K562 (cell line): ENCODE measurements around the gene IGSF3. TPM values are rescaled to one million over a fixed set of nuclear protein-coding genes. Genes with fewer than 3 reads are reported as not detected.

ENCODE experiments used
- ATAC-seq: fragments of 200-7000 bp; cut with Tn5 transposase; 3 replicates; pipeline ENCODE4 v1.9.1; 2020; ENCODE audit warnings: moderate library complexity
- BruUV-seq: library from RNA; stranded (reverse); fragments of 400-500 nt; replicated peaks from 2 replicates; lab custom pipeline; 2021; lab: Mats Ljungman, UMichigan
- CTCF ChIA-PET: fragments of 300-600 bp; formaldehyde crosslinking; extraction: SDS; loops from one replicate; lab custom pipeline; 2021; ENCODE audit warnings: low intra/inter-chr PET ratio; lab: Yijun Ruan, JAX
- POLR2A ChIA-PET: fragments of 300-600, 350-650 bp; sonication (Branson Sonifier 250); formaldehyde crosslinking; extraction: SDS; loops from one replicate; lab custom pipeline; 2021; ENCODE audit warnings: antibody characterized with exemption, inconsistent platforms; lab: Yijun Ruan, JAX
- DNase-seq, 4 experiments: peaks; one replicate each; pipeline versions ENCODE4 v3.0.0 to v3.0.0-alpha.2; 2011 to 2018; ENCODE audit warnings: low spot score in 3 of 4, mixed read lengths in 3 of 4; ENCODE audit errors: extremely low read depth in 1 of 4
- FAIRE-seq: peaks from 2 replicates; lab custom pipeline; 2011; peaks lifted over from hg19 to GRCh38; lab: Jason Lieb, UNC
- H2AFZ ChIP-seq: 2 replicates; pipeline ENCODE4 v1.6.0; 2011; ENCODE audit warnings: low read depth, low read length, control low read depth, inconsistent platforms
- H3K27ac ChIP-seq: fragments of 200-600 bp; 3 replicates; pipeline ENCODE4 v1.8.0; 2011; ENCODE audit warnings: low read depth, mild to moderate bottlenecking, control low read depth, inconsistent platforms, low read length, moderate library complexity, mixed read lengths; ENCODE audit errors: extremely low read depth
- H3K27me3 ChIP-seq, 2 experiments: fragments of 300-600 bp in 1 of 2; 2 replicates in 1 of 2; 3 replicates in 1 of 2; pipeline versions ENCODE4 v1.6.0 to v1.8.0; 2011; ENCODE audit warnings: inconsistent platforms in 2 of 2, low read length in 2 of 2, mild to moderate bottlenecking in 1 of 2, mixed read lengths in 1 of 2, moderate library complexity in 1 of 2; ENCODE audit not compliant: control insufficient read depth in 2 of 2, insufficient read depth in 2 of 2
- H3K36me3 ChIP-seq: fragments of 300-600 bp; 3 replicates; pipeline ENCODE4 v1.8.0; 2011; ENCODE audit warnings: mild to moderate bottlenecking, low read length, inconsistent platforms; ENCODE audit not compliant: control insufficient read depth, insufficient read depth
- H3K4me1 ChIP-seq, 2 experiments: fragments of 200-600 bp in 1 of 2; replicated peaks in 1 of 2; 2 replicates in 1 of 2; 3 replicates in 1 of 2; pipeline versions ENCODE4 v1.5.1 to v1.8.0; 2011; ENCODE audit warnings: inconsistent platforms in 2 of 2, low read length in 2 of 2, mild to moderate bottlenecking in 1 of 2, mixed read lengths in 1 of 2, moderate library complexity in 1 of 2; ENCODE audit not compliant: control insufficient read depth in 2 of 2, insufficient read depth in 2 of 2
- H3K4me2 ChIP-seq: 2 replicates; pipeline ENCODE4 v1.6.1; 2011; ENCODE audit warnings: low read length, control low read depth, inconsistent platforms, mixed read lengths; ENCODE audit not compliant: insufficient read depth
- H3K4me3 ChIP-seq: fragments of 200-600 bp; sonication (generic), shearing (Covaris generic); 2 replicates; pipeline ENCODE4 v1.5.1; 2016; ENCODE audit warnings: control low read depth, inconsistent platforms
- H3K79me2 ChIP-seq: fragments of 200-600 bp; 3 replicates; pipeline ENCODE4 v1.8.0; 2011; ENCODE audit warnings: low read length, inconsistent platforms; ENCODE audit not compliant: control insufficient read depth, insufficient read depth
- H3K9ac ChIP-seq, 2 experiments: 2 replicates each; pipeline versions ENCODE4 v1.6.0 to v1.6.1; 2011; ENCODE audit warnings: low read depth in 2 of 2, low read length in 2 of 2, control low read depth in 1 of 2, inconsistent platforms in 1 of 2, mild to moderate bottlenecking in 1 of 2, mixed read lengths in 1 of 2; ENCODE audit not compliant: insufficient read depth in 1 of 2
- H3K9me1 ChIP-seq: one replicate; pipeline ENCODE4 v1.6.0; 2011; ENCODE audit warnings: inconsistent platforms, mild to moderate bottlenecking, low read length, moderate library complexity; ENCODE audit not compliant: control insufficient read depth, insufficient read depth
- H3K9me3 ChIP-seq: replicated peaks from 2 replicates; pipeline ENCODE4 v1.5.1; 2011; ENCODE audit warnings: low read depth, low read length, inconsistent platforms; ENCODE audit not compliant: control insufficient read depth, insufficient read depth
- H4K20me1 ChIP-seq: replicated peaks from 2 replicates; pipeline ENCODE4 v1.6.1; 2011; ENCODE audit warnings: low read length, inconsistent platforms, mixed read lengths; ENCODE audit not compliant: control insufficient read depth, insufficient read depth
- CEBPB ChIP-seq: fragments of 450-650 bp; IDR thresholded peaks from 2 replicates; pipeline ENCODE4 v1.6.1; 2016; ENCODE audit warnings: missing genetic modification characterization, missing compliant biosample characterization
- CREB1 ChIP-seq, 2 experiments: sonication (generic) in 1 of 2; formaldehyde crosslinking in 1 of 2; IDR thresholded peaks; 2 replicates each; pipeline versions ENCODE4 v1.6.1 to v1.8.0; 2012 to 2022; ENCODE audit warnings: inconsistent platforms in 1 of 2, mild to moderate bottlenecking in 1 of 2, missing genetic modification reagents in 1 of 2, moderate library complexity in 1 of 2
- ETV5 ChIP-seq: sonication (generic); formaldehyde crosslinking; IDR thresholded peaks from 2 replicates; pipeline ENCODE4 v1.4.0; 2020; ENCODE audit warnings: low read depth, mild to moderate bottlenecking, missing genetic modification reagents
- RFX1 ChIP-seq: fragments of 450-650 bp; IDR thresholded peaks from 2 replicates; pipeline ENCODE4 v1.6.1; 2016; ENCODE audit warnings: mild to moderate bottlenecking, moderate library complexity
- WHSC1 ChIP-seq: IDR thresholded peaks from one replicate; pipeline ENCODE4 v1.6.1; 2012; ENCODE audit warnings: low read length, control low read depth, inconsistent platforms
- ZBTB40 ChIP-seq, 2 experiments: fragments of 450-650 bp in 1 of 2; sonication (generic) in 1 of 2; formaldehyde crosslinking in 1 of 2; IDR thresholded peaks; 2 replicates each; pipeline versions ENCODE4 v1.7.1 to v1.9.0; 2016 to 2022; ENCODE audit warnings: inconsistent platforms in 1 of 2, mild to moderate bottlenecking in 1 of 2, missing genetic modification reagents in 1 of 2
- ZNF24 ChIP-seq: fragments of 450-650 bp; IDR thresholded peaks from 2 replicates; pipeline ENCODE4 v1.6.1; 2016
- ZNF444 ChIP-seq: fragments of 250-450 bp; sonication (Bioruptor Pico); IDR thresholded peaks from 2 replicates; pipeline ENCODE4 v1.4.0; 2020; ENCODE audit warnings: mild to moderate bottlenecking, moderate library complexity
- WGBS: fragments of 100-300 bp; shearing (Covaris generic); methylation state at CpG from one replicate; pipeline ENCODE4 v1.1.6; 2016; ENCODE audit warnings: low coverage, mixed read lengths; ENCODE audit not compliant: insufficient coverage; ENCODE audit errors: missing lambda C conversion rate; 5-methylcytosine and 5-hydroxymethylcytosine counted together
- in situ Hi-C: fragments of 300-500 bp; cut with MboI; formaldehyde crosslinking; loops from 4 replicates; pipeline ENCODE4 v1.15.0; 2018; ENCODE audit warnings: inconsistent platforms, mixed read lengths
- intact Hi-C: fragments of 100-400 bp; cut with micrococcal nuclease; formaldehyde crosslinking; loops from 2 replicates; pipeline ENCODE4 v1.14.2; 2022
- polyA plus RNA-seq, 8 experiments: library from polyadenylated mRNA; depleted of rRNA in 4 of 8; stranded (reverse) in 5 of 8; unstranded in 3 of 8; fragments of >200 nt; fragmentation: Nextera tagmentation in 2 of 8; fragmentation: Illumina TruSeq in 1 of 8; extraction: Ambion mirVana in 2 of 8; extraction: Trizol in 1 of 8; gene quantifications; 2 replicates each; pipeline versions ENCODE4 v1.2.1 to v1.2.3, GENCODE V29; 2011 to 2014; ENCODE audit warnings: inconsistent platforms in 1 of 8, missing spikeins in 1 of 8
- total RNA-seq, 7 experiments: library from RNA; depleted of rRNA in 6 of 7; stranded (reverse); fragments of >200 nt in 6 of 7; fragmentation: Illumina TruSeq in 2 of 7; extraction: Trizol in 2 of 7; gene quantifications; 2 replicates each; pipeline versions ENCODE4 v1.2.1 to v1.2.3, GENCODE V29; 2011 to 2021; ENCODE audit warnings: low replicate concordance in 1 of 7
- TF ChIP-seq, protein P1 (sequence below): sonication (generic); formaldehyde crosslinking; IDR thresholded peaks from 2 replicates; pipeline ENCODE4 v1.5.0; 2020; ENCODE audit warnings: missing genetic modification reagents

IGSF3 gene
- total and polyA plus RNA-seq, 9 of the 15 experiments (the other 6 are each of a cell fraction or from before 2014, with no cell fraction given) = 1.1 to 15.0 (median 8.3) TPM

- no peaks in the 10 kb centered on the region for H4K20me1 ChIP-seq
- H3K36me3 ChIP-seq = no peaks in the 10 kb centered on the region
- no peaks in the 10 kb centered on the region for H3K79me2 ChIP-seq
- no peaks in the 10 kb centered on the region for H3K27me3 ChIP-seq
- TF ChIP-seq CREB1 (IDR thresholded peaks at IDR 0.05) (no peak), CREB1 (CRISPR knock-in tag; IDR thresholded peaks at IDR 0.05) (no peak), ETV5 (CRISPR knock-in tag) (no peak), RFX1 (no peak), ZNF24 (no peak), ZNF444 (no peak), WHSC1 (no peak), ZBTB40 (IDR thresholded peaks at IDR 0.05) (no peak), ZBTB40 (CRISPR knock-in tag; IDR thresholded peaks at IDR 0.05) (no peak), CEBPB (tag) (no peak)
- TF ChIP-seq, protein P1, sequence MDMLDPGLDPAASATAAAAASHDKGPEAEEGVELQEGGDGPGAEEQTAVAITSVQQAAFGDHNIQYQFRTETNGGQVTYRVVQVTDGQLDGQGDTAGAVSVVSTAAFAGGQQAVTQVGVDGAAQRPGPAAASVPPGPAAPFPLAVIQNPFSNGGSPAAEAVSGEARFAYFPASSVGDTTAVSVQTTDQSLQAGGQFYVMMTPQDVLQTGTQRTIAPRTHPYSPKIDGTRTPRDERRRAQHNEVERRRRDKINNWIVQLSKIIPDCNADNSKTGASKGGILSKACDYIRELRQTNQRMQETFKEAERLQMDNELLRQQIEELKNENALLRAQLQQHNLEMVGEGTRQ = no peak
- TF ChIP-seq, all 486 proteins: peak for 0
- H3K9me3 ChIP-seq = no peaks in the 10 kb centered on the region
- in situ Hi-C loops (no loop called here), intact Hi-C loops (no loop called here)
- ChIA-PET CTCF (no interaction called here), POLR2A (interaction anchor here (1.3 to 1.6 kb wide), 2 partner anchors 12 to 22 kb away, joined by 3 to 4 read pairs; partner anchors contain the start of gene IGSF3)
- no peak overlapping the region for H2AFZ ChIP-seq
- 66% methylated on average over 4 of the region's 4 CpGs for WGBS
- DNase-seq (no peak), ATAC-seq (no peak), FAIRE-seq (no peak)
- peaks cover 0 to 6% of the 10 kb centered on the region in 2 experiments; a peak in 2 of 5 replicates for H3K4me1 ChIP-seq
- BruUV-seq = no TSS peak
- H3K4me2 ChIP-seq = no peak overlapping the region
- no peaks in the 10 kb centered on the region for H3K9me1 ChIP-seq
- H3K9ac ChIP-seq = no peak overlapping the region
- no peak overlapping the region for H3K4me3 ChIP-seq
- H3K27ac ChIP-seq = no peak overlapping the region
Measured at GRCh38 chr1:116654351-116654750, 13.2 kb downstream of the IGSF3 start.
